Occipital lobe (tissue), 2 donors: ENCODE data around the gene IL23R. TPM values are rescaled to one million over a fixed set of nuclear protein-coding genes. Genes with fewer than 3 reads are reported as not detected.

ENCODE experiments used
- DNase-seq: peaks from one replicate; lab custom pipeline; 2025; lab: John Stamatoyannopoulos, UW
- total RNA-seq: library from RNA; depleted of rRNA; stranded (reverse); fragments of >200 nt; gene quantifications from one replicate; pipeline ENCODE4 v1.2.3, GENCODE V29; 2014

The IL23R gene
- total RNA-seq, 1 donor from 2014 or later: not detected

DNA sequence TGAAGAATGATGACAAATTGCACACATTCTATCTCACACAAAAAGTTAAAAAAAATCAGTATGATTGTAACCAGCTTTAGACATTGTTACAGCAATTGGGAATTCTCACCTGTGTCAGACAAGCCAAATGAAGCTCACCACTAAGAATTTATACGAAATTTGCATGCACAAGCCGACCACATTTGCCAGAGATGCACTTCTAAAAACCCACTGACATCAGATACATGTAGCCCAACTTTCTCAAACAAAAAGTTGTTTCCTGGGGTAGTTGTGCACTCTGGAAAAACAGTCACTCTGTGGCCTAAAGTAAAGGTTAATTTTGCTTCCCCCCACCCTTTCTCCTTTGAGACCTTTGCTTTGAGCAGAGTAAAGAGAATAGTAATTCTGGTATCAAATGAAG, 73.5 kb downstream of the IL23R start:
- no peak for DNase-seq

- DNase-seq: no peak
Measured at GRCh38 chr1:67241200-67241746, 75.0 kb downstream of the IL23R start.

- DNase-seq: no peak
Measured at GRCh38 chr1:67242016-67242415, 75.8 kb downstream of the IL23R start.

DNA sequence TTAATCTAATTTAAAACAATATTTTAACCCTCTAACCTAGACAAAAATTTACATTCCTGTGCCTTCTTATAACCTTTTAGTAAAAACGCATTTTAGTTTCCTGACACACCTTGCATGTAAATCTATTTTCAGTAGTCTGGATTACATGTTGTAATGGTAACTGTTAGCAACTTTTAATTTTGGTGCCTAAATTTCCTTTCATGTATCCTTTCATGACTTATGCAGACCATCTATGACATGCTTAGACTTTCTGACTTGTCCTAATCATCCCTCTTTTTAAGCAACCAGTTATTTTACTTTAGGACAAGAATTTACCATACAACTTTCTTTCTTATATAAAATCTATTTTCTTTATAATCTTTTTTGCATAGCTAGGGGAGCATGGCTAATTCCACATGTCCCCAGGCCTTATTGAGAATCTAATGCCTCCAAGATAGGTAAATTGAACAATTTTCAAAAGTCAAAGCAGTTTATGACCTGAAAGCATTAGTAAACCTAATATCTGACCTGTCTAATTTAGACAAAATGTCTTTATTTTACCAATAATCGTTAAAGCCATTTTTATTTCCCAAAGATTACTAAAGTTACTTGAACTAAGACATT, 83.9 kb downstream of the IL23R start:
- no peak for DNase-seq

- no peak for DNase-seq
Measured at GRCh38 chr1:67256291-67257172, 90.3 kb downstream of the IL23R start.

DNA sequence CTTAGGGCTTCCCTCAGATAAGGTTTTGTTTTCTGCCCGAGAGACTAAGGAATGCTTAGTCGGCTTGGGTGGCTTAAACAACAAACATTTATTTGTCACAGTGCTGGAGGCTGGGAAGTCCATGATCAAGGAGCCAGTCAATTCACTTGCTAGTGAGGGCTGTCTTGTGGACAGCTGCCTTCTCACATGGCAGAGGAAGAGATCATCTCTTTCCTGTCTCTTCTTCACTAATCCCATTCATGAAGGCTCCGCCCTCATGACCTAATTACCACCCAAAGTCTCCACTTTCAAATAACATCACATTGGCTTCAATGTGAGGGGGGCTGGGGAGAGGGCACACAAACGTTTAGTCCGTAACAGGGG, 90.9 kb downstream of the IL23R start:
- DNase-seq: no peak

DNA sequence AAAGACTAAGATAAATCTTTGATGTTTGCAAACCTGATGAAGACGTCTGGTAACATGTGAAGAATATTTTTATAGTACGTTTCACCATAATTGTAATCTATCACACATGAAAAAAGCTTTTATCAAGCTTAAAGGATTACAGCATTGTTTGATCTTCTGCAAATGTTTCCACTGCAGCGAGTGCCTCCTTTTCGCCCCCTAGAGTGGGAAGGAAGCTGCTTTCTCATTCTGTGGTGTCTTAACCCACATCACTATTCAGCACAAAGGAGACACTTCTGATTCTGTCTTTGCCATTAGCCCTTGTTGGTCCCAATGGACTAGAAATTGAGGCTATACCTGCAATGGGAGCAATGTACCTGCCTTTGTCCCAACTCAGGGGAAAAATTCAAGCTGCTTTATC, 95.4 kb downstream of the IL23R start:
- no peak for DNase-seq

- no peak for DNase-seq
Measured at GRCh38 chr1:67262735-67263134, 96.5 kb downstream of the IL23R start.

DNA sequence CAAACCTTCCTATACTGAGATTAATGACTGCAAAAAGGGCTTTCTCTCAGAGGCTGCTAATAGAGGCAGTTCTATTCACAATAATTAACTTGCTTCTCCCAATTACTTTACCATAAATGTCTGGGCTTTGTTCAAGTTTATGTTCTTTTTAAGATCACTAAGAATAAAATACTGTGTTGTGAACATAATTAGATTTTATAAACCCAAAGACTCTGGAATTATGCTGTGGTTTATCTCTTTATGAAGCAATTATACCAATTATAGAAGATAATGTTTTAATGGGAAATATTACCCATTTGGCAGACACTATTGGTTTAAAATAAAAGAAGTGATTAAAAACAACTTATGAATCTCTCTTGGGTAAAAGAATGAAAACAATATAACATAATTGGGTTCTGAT, 97.9 kb downstream of the IL23R start:
- DNase-seq: no peak

DNA sequence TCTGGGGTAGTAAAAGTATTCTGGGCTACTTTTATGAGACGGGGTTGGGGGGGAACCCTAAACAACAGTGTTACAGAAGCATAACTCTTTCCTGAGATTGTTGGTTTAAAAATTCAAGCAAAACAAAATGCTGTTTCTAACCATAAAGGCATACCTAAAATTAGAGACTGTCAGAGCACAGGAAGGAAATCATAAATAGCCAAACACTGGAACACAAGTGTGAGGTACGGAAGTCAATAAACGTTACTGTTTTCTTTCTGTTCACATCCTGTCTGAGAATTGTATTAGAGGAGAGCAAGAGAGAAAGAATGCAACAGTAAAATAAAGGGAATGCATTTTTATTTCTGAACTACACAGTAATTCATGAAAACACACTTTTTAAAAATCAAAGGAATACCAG, 98.6 kb downstream of the IL23R start:
- no peak for DNase-seq

DNA sequence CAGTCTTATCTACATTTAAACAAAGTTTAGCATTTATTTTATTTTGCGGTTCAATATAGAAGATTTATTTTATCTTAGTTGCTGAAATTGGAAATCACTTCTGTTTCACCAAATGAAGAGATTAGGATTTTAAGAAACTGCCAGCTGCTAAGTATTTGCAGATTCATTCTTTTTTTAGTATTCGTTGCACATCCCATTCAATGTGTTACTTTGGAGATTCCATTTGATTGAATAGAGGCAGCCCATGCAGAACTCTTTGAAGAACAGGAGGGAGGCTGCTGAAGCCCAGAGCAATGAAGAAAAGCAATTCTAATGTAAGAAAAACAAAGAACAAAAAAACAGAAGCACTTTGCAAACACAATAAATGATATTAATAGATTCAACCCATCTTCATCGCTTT, 102.8 kb downstream of the IL23R start:
- DNase-seq: no peak

GRCh38 chr1:67270541-67270940, 104.3 kb downstream of the IL23R start:
- no peak for DNase-seq

DNA sequence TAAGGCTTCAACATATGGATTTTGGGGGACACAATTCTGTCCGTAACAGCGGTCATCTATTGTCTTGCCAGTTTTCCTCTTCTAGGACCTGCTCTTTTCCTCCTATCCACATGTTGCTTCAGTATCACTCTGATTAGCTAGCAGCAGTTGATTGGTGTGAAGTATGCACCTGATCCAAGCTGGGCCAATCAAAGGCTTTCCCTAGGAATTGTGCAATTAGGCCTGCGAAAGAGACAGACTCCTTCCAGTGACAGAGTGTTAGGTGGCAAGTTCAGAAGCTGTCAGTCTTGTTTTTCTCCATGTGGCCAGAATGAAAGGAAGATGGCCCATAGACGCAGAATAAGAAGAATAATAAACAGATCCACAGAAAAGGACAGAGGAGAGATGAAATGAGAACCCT, 107.3 kb downstream of the IL23R start:
- no peak for DNase-seq

GRCh38 chr1:67274623-67275325, 108.5 kb downstream of the IL23R start:
- no peak for DNase-seq

DNA sequence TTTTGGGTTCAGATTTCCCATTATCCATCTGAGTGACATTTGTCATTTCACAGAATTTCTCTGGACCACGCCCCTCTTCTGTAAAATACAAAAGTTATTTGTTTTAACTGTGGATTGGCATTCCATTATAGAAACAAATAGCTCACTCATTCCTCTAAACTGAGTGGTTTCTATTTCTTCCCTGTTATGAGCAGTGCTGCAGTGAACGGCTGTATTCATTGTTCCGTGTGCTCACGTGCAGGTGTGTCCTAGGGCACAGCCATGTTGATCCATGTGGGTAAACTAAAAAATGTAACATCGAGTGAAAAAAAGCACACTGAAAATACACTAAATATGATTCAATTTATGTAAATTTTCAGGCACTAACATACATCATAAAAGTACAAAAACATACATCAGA, 114.4 kb downstream of the IL23R start:
- DNase-seq: no peak

GRCh38 chr1:67281244-67281643, 115.0 kb downstream of the IL23R start:
- no peak for DNase-seq

- no peak for DNase-seq
Measured at GRCh38 chr1:67285780-67286488, 119.7 kb downstream of the IL23R start.

GRCh38 chr1:67290236-67290635, 124.0 kb downstream of the IL23R start:
- no peak for DNase-seq

GRCh38 chr1:67294836-67295617, 128.8 kb downstream of the IL23R start:
- no peak for DNase-seq

DNA sequence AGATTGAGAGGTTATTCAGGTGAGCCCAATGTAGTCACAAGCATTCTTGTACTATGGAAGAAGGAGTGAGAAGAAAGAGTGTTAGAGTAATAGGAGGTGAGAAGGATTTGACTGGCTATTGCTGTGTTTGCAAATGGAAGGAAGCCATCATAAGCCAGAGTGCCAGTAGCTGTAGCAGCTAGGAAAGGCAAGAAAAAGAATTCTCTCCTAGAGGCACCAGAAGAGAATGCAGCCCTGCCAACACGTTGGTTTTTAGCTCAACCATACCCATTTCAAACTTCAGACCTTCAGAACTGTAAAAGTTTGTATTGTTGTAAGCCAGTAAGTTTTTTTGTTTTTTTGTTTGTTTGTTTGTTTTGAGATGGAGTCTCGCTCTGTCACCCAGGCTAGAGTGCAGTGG, 132.5 kb downstream of the IL23R start:
- DNase-seq: no peak

GRCh38 chr1:67299296-67299695, 133.0 kb downstream of the IL23R start:
- DNase-seq: no peak
